Lung (tissue), 12 donors: ENCODE results near the gene TFCP2L1. TPM values are rescaled to one million over a fixed set of nuclear protein-coding genes. Genes with fewer than 3 reads are reported as not detected.

ENCODE experiments used
- ATAC-seq: fragments of 200-7000 bp; cut with Tn5 transposase; one replicate; pipeline ENCODE4 v1.9.1; 2020; ENCODE audit warnings: moderate number of reproducible peaks; ENCODE audit not compliant: insufficient read depth, low FRiP score
- DNase-seq, 3 donors: peaks; one replicate each; pipeline ENCODE4 v3.0.0-alpha.2; 2013 to 2017
- H3K27ac ChIP-seq, 2 donors: one replicate each; pipeline ENCODE4 v1.5.1; 2013; ENCODE audit warnings: mild to moderate bottlenecking in 2 of 2, moderate library complexity in 2 of 2, control low read depth in 1 of 2, inconsistent platforms in 1 of 2, low read depth in 1 of 2, low read length in 1 of 2
- H3K27me3 ChIP-seq, 3 donors: one replicate each; pipeline ENCODE4 v1.5.1; 2013; ENCODE audit warnings: low read length in 2 of 3; ENCODE audit not compliant: control insufficient read depth in 3 of 3, insufficient read depth in 3 of 3
- H3K36me3 ChIP-seq, 4 donors: one replicate each; pipeline ENCODE4 v1.5.1; 2013; ENCODE audit warnings: low read length in 4 of 4, mild to moderate bottlenecking in 1 of 4, moderate library complexity in 1 of 4; ENCODE audit not compliant: control insufficient read depth in 4 of 4, insufficient read depth in 4 of 4
- H3K4me1 ChIP-seq, 5 donors: one replicate each; pipeline ENCODE4 v1.5.1; 2013; ENCODE audit warnings: low read length in 5 of 5, mild to moderate bottlenecking in 2 of 5, moderate library complexity in 1 of 5; ENCODE audit not compliant: control insufficient read depth in 5 of 5, insufficient read depth in 5 of 5
- H3K4me3 ChIP-seq: one replicate; pipeline ENCODE4 v1.5.1; 2013; ENCODE audit warnings: mild to moderate bottlenecking, control low read depth, moderate library complexity
- H3K9ac ChIP-seq, 2 donors: one replicate each; pipeline ENCODE4 v1.5.1; 2013; ENCODE audit warnings: low read length in 2 of 2, control low read depth in 1 of 2; ENCODE audit not compliant: insufficient read depth in 1 of 2
- H3K9me3 ChIP-seq, 4 donors: one replicate each; pipeline ENCODE4 v1.5.1; 2013; ENCODE audit warnings: low read length in 3 of 4, mild to moderate bottlenecking in 1 of 4, moderate library complexity in 1 of 4; ENCODE audit not compliant: control insufficient read depth in 4 of 4, insufficient read depth in 3 of 4
- CTCF ChIP-seq: IDR thresholded peaks from 2 replicates; pipeline ENCODE4 v1.5.1; 2012; ENCODE audit warnings: mild to moderate bottlenecking; ENCODE audit errors: control extremely low read depth, extremely low read depth
- WGBS, 2 donors: extraction: QIAGEN DNeasy Blood & Tissue Kit; methylation state at CpG; one replicate each; pipeline ENCODE4 v1.1.7; 2013; 5-methylcytosine and 5-hydroxymethylcytosine counted together
- polyA plus RNA-seq, 2 donors: library from polyadenylated mRNA; stranded (reverse); fragments of 200-250 nt; gene quantifications; one replicate each; pipeline ENCODE4 v1.2.1, GENCODE V29; 2013
- total RNA-seq, 2 donors: library from RNA; depleted of rRNA in 1 of 2; stranded (reverse); fragments of >200 nt in 1 of 2; gene quantifications; one replicate each; pipeline ENCODE4 v1.2.1, GENCODE V29; 2014 to 2021
- donor health status: control.
- donor health status: control.
- donor health status: Bipolar disorder and iron deficiency.
- donor health status: healthy.
- donor health status: DM: yes; HTN: yes; CAD: no.

The TFCP2L1 gene
- total and polyA plus RNA-seq, 4 donors = 2.8 to 36.1 (median 6.7) TPM

- Histone ChIP-seq H3K36me3 (peaks cover 0 to 3% (median 0%) of the 10 kb centered on the region in 4 donors), H3K27ac (no peak overlapping the region), H3K27me3 (no peaks in the 10 kb centered on the region), H3K9ac (no peak overlapping the region), H3K4me3 (no peak overlapping the region), H3K9me3 (no peaks in the 10 kb centered on the region), H3K4me1 (no peaks in the 10 kb centered on the region)
- no peak for ATAC-seq
- no peak for DNase-seq
- TF ChIP-seq CTCF = no peak
- 90 to 91% methylated on average over 15 of the region's 15 CpGs for WGBS, 2 donors
Observed at GRCh38 chr2:121246704-121247255, 38.2 kb downstream of the TFCP2L1 start.

GRCh38 chr2:121245913-121246312, 39.1 kb downstream of the TFCP2L1 start:
- Histone ChIP-seq H3K9ac (no peak overlapping the region), H3K9me3 (no peaks in the 10 kb centered on the region), H3K27me3 (no peaks in the 10 kb centered on the region), H3K27ac (no peak overlapping the region), H3K4me3 (no peak overlapping the region), H3K4me1 (no peaks in the 10 kb centered on the region), H3K36me3 (peaks cover 0 to 3% (median 0%) of the 10 kb centered on the region in 4 donors)
- TF ChIP-seq CTCF = no peak
- 87 to 88% methylated on average over 4 of the region's 4 CpGs for WGBS, 2 donors
- no peak for ATAC-seq
- no peak for DNase-seq

GRCh38 chr2:121245120-121245820, 39.7 kb downstream of the TFCP2L1 start:
- 86 to 90% methylated on average over 13 of the region's 13 CpGs for WGBS, 2 donors
- H3K9ac ChIP-seq = no peak overlapping the region
- ATAC-seq (no peak), DNase-seq (no peak)
- H3K27ac ChIP-seq = no peak overlapping the region
- no peak for TF ChIP-seq CTCF
- H3K4me1 ChIP-seq = no peaks in the 10 kb centered on the region
- peaks cover 0 to 4% (median 0%) of the 10 kb centered on the region in 3 donors for H3K27me3 ChIP-seq
- H3K9me3 ChIP-seq = no peaks in the 10 kb centered on the region
- no peak overlapping the region for H3K4me3 ChIP-seq
- peaks cover 0 to 4% (median 0%) of the 10 kb centered on the region in 4 donors for H3K36me3 ChIP-seq
